Adrenal gland (tissue), 5 donors: Measurements from ENCODE around the gene EYS.

Experiments used
- POLR2A ChIP-seq, 2 donors: fragments of 450-650 bp; IDR thresholded peaks; one replicate each; pipeline ENCODE4 v1.6.1; 2017; ENCODE audit warnings: antibody characterized with exemption in 2 of 2, mild to moderate bottlenecking in 2 of 2, moderate library complexity in 1 of 2
- TF ChIP-seq, protein P1 (sequence below), 6 experiments: fragments of 450-650 bp in 4 of 6; fragments of 200-600 bp in 2 of 6; sonication (generic) in 1 of 6; IDR thresholded peaks; 1 replicate in 5 of 6; 2 replicates in 1 of 6; pipeline versions ENCODE4 v1.5.1 to v1.8.0; 2016 to 2021; ENCODE audit warnings: antibody characterized with exemption in 6 of 6, mild to moderate bottlenecking in 2 of 6, moderate library complexity in 1 of 6
- donor health status: DM: no; HTN: no; CAD: no.

DNA sequence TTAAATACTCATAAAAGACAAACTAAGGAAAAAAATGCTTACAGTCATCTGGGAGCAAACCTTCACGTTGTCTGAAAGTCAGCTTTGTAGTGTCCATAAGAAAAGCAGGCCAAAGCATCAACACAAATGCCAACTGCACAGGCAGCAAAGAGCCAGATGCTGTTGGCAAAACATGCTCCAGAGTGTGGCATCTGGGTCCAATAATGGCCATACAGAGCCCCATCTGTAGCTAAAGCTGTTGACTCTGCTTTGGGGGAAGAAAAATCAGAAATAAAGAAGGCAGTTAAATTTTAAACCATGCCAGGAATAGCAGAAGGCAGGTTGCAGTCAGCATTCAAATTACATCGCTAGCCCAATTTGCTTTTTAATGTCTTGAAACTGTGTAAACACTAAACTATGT lies 776.3 kb downstream of the EYS start:
- TF ChIP-seq, protein P1, sequence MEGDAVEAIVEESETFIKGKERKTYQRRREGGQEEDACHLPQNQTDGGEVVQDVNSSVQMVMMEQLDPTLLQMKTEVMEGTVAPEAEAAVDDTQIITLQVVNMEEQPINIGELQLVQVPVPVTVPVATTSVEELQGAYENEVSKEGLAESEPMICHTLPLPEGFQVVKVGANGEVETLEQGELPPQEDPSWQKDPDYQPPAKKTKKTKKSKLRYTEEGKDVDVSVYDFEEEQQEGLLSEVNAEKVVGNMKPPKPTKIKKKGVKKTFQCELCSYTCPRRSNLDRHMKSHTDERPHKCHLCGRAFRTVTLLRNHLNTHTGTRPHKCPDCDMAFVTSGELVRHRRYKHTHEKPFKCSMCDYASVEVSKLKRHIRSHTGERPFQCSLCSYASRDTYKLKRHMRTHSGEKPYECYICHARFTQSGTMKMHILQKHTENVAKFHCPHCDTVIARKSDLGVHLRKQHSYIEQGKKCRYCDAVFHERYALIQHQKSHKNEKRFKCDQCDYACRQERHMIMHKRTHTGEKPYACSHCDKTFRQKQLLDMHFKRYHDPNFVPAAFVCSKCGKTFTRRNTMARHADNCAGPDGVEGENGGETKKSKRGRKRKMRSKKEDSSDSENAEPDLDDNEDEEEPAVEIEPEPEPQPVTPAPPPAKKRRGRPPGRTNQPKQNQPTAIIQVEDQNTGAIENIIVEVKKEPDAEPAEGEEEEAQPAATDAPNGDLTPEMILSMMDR (IDR thresholded peaks at IDR 0.05): no peak
- no peak for TF ChIP-seq POLR2A (IDR thresholded peaks at IDR 0.05)
